SK-N-SH (cell line): Measurements from ENCODE around the gene ADPRHL1.

Experiments
- TF ChIP-seq, protein P1 (sequence below): fragments of 150-350 bp; IDR thresholded peaks from 2 replicates; pipeline ENCODE4 v1.6.1; 2017; ENCODE audit warnings: antibody characterized with exemption, low read length, low read depth, borderline replicate concordance
- TF ChIP-seq, protein P2 (sequence below): fragments of 200-600 bp; sonication (generic); IDR thresholded peaks from 2 replicates; pipeline ENCODE4 v1.6.1; 2017; ENCODE audit warnings: antibody characterized with exemption, mild to moderate bottlenecking, moderate library complexity

- TF ChIP-seq, protein P1, sequence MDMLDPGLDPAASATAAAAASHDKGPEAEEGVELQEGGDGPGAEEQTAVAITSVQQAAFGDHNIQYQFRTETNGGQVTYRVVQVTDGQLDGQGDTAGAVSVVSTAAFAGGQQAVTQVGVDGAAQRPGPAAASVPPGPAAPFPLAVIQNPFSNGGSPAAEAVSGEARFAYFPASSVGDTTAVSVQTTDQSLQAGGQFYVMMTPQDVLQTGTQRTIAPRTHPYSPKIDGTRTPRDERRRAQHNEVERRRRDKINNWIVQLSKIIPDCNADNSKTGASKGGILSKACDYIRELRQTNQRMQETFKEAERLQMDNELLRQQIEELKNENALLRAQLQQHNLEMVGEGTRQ = no peak
- TF ChIP-seq, protein P2, sequence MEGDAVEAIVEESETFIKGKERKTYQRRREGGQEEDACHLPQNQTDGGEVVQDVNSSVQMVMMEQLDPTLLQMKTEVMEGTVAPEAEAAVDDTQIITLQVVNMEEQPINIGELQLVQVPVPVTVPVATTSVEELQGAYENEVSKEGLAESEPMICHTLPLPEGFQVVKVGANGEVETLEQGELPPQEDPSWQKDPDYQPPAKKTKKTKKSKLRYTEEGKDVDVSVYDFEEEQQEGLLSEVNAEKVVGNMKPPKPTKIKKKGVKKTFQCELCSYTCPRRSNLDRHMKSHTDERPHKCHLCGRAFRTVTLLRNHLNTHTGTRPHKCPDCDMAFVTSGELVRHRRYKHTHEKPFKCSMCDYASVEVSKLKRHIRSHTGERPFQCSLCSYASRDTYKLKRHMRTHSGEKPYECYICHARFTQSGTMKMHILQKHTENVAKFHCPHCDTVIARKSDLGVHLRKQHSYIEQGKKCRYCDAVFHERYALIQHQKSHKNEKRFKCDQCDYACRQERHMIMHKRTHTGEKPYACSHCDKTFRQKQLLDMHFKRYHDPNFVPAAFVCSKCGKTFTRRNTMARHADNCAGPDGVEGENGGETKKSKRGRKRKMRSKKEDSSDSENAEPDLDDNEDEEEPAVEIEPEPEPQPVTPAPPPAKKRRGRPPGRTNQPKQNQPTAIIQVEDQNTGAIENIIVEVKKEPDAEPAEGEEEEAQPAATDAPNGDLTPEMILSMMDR = no peak
These were observed 36.1 kb downstream of the ADPRHL1 start for GRCh38 chr13:113417008-113417751.
